Measurements from ENCODE around the gene P2RY8. TPM values are rescaled to one million over a fixed set of nuclear protein-coding genes. Genes with fewer than 3 reads are reported as not detected.
"Not testable (repeated sequence)": the region's sequence is repeated elsewhere in the genome, so short reads cannot be mapped to it uniquely, and the experiment has no call there.

Gene P2RY8
- total RNA-seq, 2 donors from 2014 or later, result 0.93 to 1.3 TPM

DNA sequence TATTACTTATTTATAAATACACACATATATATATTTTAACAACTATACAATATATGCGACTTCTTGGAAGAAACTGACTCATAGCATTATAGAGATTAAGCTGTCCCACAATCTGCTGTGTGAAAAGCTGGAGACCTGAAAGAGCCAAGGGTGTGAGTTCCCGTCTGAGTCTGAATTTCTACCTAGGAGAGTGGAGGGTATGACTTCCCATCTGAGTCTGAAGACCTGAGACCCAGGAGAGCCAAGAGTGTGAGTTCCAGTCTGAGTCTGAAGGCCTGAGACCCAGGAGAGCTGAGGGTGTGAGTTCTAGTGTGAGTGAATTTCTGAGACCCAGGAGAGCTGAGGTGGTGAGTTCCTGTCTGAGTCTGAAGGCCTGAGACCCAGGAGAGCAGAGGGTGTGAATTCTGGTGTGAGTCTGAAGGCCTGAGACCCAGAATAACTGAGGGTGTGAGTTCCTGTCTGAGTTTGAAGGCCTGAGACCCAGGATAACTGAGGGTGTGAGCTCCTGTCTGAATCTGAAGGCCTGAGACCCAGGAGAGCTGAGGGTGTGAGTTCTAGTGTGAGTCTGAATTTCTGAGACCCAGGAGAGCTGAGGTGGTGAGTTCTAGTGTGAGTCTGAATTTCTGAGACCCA is 8.9 kb upstream of the P2RY8 start:
- H3K4me3 ChIP-seq, result no peak overlapping the region
- H3K27ac ChIP-seq, result no peak overlapping the region
- peak; percentile 18 for DNase-seq (ENCODE audit: low spot score)
- H3K27me3 ChIP-seq, result no peaks in the 10 kb centered on the region
- no peaks in the 10 kb centered on the region for H3K36me3 ChIP-seq
- peaks cover 0 to 4% of the 10 kb centered on the region in 2 donors for H3K4me1 ChIP-seq
- no peaks in the 10 kb centered on the region for H3K9me3 ChIP-seq
- TF ChIP-seq, protein P1, sequence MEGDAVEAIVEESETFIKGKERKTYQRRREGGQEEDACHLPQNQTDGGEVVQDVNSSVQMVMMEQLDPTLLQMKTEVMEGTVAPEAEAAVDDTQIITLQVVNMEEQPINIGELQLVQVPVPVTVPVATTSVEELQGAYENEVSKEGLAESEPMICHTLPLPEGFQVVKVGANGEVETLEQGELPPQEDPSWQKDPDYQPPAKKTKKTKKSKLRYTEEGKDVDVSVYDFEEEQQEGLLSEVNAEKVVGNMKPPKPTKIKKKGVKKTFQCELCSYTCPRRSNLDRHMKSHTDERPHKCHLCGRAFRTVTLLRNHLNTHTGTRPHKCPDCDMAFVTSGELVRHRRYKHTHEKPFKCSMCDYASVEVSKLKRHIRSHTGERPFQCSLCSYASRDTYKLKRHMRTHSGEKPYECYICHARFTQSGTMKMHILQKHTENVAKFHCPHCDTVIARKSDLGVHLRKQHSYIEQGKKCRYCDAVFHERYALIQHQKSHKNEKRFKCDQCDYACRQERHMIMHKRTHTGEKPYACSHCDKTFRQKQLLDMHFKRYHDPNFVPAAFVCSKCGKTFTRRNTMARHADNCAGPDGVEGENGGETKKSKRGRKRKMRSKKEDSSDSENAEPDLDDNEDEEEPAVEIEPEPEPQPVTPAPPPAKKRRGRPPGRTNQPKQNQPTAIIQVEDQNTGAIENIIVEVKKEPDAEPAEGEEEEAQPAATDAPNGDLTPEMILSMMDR (IDR thresholded peaks at IDR 0.05), result no peak

DNA sequence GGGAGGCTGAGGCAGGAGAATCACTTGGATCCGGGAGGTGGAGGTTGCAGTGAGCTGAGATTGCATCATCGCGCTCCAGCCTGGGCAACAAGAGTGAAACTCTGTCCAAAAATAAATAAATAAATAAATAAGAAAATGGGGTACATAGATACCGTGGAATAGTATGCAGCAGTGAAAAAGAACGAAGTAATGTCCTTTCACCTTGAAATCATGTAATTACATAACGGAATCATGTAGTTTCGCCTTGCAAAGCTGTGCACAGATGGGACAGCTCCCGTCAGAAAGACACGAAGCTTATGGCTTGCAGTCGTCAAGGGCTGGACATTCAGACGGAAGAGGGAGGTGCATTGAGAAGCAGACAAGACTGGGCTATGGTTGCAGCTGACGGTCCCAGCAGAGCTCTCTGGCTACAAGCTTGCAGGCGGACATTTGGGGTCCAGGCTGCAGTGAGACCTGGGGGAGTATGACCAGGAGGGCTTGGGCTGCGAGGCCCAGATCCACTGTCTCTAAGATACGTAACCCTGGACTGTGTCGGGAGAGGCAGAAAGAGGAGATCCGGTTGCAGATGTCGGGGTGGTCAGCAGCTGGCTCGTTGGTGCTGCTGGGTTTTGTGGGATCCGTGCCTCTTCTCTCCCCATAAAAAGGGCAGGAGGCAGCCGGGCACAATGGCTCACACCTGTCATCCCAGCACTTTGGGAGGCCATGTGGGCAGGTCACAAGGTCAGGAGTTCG is 6.2 kb upstream of the P2RY8 start:
- Histone ChIP-seq H3K36me3 (no peaks in the 10 kb centered on the region), H3K4me1 (peaks cover 0 to 4% of the 10 kb centered on the region in 2 donors), H3K9me3 (no peaks in the 10 kb centered on the region), H3K27ac (no peak overlapping the region), H3K4me3 (no peak overlapping the region), H3K27me3 (no peaks in the 10 kb centered on the region)
- TF ChIP-seq, protein P1 (IDR thresholded peaks at IDR 0.05), result no peak
- peak; percentile 7 for DNase-seq (ENCODE audit: low spot score)

DNA sequence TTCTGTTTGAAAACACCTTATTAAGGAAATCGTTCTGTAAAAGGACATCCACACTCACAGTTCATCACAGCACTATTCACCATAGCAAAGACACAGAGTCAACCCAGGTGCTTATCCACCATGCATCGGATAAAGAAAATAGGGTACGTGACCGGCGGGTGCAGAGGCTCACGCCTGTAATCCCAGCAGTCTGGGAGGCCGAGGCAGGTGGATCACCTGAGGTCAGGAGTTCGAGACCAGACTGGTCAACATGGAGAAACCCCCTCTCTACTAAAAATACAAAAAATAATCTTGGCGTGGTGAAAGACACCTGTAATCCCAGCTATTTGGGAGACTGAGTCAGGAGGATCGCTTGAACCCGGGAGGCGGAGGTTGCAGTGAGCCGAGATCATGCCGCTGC is 2.2 kb upstream of the P2RY8 start:
- not testable (repeated sequence) for H3K4me3 ChIP-seq; H3K4me1 ChIP-seq; DNase-seq (ENCODE audit: low spot score); H3K27ac ChIP-seq; H3K36me3 ChIP-seq; H3K27me3 ChIP-seq; H3K9me3 ChIP-seq

DNA sequence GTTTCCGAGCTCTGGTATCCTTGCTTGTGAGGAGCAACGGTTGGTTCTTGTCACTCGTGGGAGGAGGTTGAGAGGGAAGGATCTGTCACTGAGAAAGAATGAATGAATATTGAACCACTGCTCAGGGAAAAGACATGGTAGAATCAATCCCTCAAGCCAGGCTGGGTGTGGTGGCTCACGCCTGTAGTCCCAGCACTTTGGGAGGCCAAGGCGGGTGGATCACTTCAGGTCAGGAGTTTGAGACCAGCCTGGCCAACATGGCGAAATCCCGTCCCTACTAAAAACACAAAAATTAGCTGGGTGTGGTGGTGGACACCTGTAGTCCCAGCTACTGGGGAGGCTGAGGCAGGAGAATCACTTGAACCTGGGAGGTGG is 718 bp upstream of the P2RY8 start:
- DNase-seq (ENCODE audit: low spot score); H3K27me3 ChIP-seq; H3K4me1 ChIP-seq; H3K36me3 ChIP-seq; H3K9me3 ChIP-seq: not testable (repeated sequence)
- peak overlapping the region in 1 of 2 donors; percentile 36 for H3K4me3 ChIP-seq
- peak overlapping the region in 1 of 2 donors; percentile 2 for H3K27ac ChIP-seq

DNA sequence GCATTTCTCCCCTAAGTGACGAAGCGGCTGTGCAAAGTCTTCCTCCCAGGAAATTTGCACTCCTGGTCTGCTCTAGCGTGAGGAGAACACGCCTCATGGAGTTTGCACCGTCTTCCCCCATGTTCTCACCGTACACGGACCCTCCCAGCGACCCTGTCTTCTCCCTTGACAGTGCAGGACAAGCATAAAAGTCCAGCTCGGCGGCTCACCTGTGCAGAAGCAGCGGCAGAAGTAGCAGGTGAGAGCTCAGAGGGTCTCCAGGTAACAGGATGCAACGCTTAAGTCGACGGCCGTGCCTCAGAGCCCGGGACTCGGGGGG is 314 bp downstream of the P2RY8 start:
- peak overlapping the region; percentile 2 to 25 for H3K27ac ChIP-seq
- H3K4me3 ChIP-seq, result peak overlapping the region; percentile 17 to 36
- no peaks in the 10 kb centered on the region for H3K9me3 ChIP-seq
- no peak for DNase-seq (ENCODE audit: low spot score)
- no peaks in the 10 kb centered on the region for H3K36me3 ChIP-seq
- H3K4me1 ChIP-seq, result no peaks in the 10 kb centered on the region
- TF ChIP-seq, protein P1 (IDR thresholded peaks at IDR 0.05), result no peak
- no peaks in the 10 kb centered on the region for H3K27me3 ChIP-seq

DNA sequence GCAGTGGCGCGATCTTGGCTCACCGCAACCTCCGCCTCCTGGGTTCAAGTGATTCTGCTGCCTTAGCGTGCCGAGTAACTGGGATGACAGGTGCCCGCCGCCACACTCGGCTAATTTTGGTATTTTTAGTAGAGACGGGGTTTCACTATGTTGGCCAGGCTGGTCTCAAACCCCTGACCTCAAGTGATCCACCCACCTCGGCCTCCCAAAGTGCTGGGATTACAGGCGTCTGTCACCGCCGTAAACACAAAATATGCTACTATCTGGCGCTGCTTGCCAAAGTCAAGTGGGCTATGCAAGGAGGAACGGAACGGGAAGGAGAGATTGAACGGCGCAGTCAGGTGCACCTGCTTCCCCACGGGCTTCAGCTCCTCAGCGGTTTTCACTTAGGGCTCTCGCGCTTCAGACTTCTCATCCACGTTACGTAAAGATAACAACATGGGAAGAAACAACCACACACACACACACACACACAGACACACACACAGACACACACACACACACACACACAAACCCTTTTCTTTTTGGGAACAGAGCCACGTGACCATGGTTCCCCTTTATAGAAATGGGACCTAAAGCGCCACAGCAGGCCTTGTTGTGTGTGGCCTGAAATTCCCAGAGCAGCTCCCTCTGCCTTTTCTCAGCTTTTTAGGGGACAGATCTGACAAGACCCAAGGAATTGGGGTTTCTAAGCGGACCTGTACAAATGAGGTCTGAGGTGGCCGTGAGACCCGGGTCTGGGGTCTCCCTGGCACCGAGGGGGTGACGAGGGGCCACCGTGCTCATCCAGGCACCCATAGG is 1.5 kb downstream of the P2RY8 start:
- H3K36me3 ChIP-seq, result no peaks in the 10 kb centered on the region
- DNase-seq (ENCODE audit: low spot score), result no peak
- peak overlapping the region in 1 of 2 donors; percentile 36 for H3K4me3 ChIP-seq
- no peaks in the 10 kb centered on the region for H3K27me3 ChIP-seq
- TF ChIP-seq, protein P1 (IDR thresholded peaks at IDR 0.05), result no peak
- H3K4me1 ChIP-seq, result no peaks in the 10 kb centered on the region
- peak overlapping the region in 1 of 2 donors; percentile 26 for H3K27ac ChIP-seq
- H3K9me3 ChIP-seq, result no peaks in the 10 kb centered on the region

Data from right atrium auricular region (tissue), 2 donors.